GM12875 (cell line): Measurements from ENCODE around the gene ABHD12.

Experiments
- H3K4me3 ChIP-seq: one replicate; pipeline ENCODE4 v1.5.1; 2011; ENCODE audit warnings: low read depth, low read length, control low read depth
- CTCF ChIP-seq: IDR thresholded peaks from 2 replicates; pipeline ENCODE4 v1.5.1; 2011; ENCODE audit warnings: low read depth, mild to moderate bottlenecking, control low read depth, inconsistent platforms, low read length, moderate library complexity, borderline replicate concordance; ENCODE audit not compliant: insufficient read depth

Gene ABHD12

GRCh38 chr20:25328954-25329498, 61.6 kb downstream of the ABHD12 start:
- no peak for TF ChIP-seq CTCF
- H3K4me3 ChIP-seq = no peak overlapping the region

GRCh38 chr20:25327521-25328235, 63.0 kb downstream of the ABHD12 start:
- TF ChIP-seq CTCF = no peak
- no peak overlapping the region for H3K4me3 ChIP-seq

GRCh38 chr20:25325997-25326396, 64.6 kb downstream of the ABHD12 start:
- no peak overlapping the region for H3K4me3 ChIP-seq
- TF ChIP-seq CTCF = no peak

- TF ChIP-seq CTCF = no peak
Observed at GRCh38 chr20:25325073-25325472, 65.6 kb downstream of the ABHD12 start.

GRCh38 chr20:25324412-25324811, 66.2 kb downstream of the ABHD12 start:
- TF ChIP-seq CTCF = no peak
- no peak overlapping the region for H3K4me3 ChIP-seq

More at GRCh38 chr20:25325073-25325472, 65.6 kb downstream of the ABHD12 start:
- H3K4me3 ChIP-seq = no peak overlapping the region

- no peak for TF ChIP-seq CTCF
- no peak overlapping the region for H3K4me3 ChIP-seq
Observed at GRCh38 chr20:25323496-25324246, 67.0 kb downstream of the ABHD12 start.
